ENCODE measurements around the gene CIAO2B.

DNA sequence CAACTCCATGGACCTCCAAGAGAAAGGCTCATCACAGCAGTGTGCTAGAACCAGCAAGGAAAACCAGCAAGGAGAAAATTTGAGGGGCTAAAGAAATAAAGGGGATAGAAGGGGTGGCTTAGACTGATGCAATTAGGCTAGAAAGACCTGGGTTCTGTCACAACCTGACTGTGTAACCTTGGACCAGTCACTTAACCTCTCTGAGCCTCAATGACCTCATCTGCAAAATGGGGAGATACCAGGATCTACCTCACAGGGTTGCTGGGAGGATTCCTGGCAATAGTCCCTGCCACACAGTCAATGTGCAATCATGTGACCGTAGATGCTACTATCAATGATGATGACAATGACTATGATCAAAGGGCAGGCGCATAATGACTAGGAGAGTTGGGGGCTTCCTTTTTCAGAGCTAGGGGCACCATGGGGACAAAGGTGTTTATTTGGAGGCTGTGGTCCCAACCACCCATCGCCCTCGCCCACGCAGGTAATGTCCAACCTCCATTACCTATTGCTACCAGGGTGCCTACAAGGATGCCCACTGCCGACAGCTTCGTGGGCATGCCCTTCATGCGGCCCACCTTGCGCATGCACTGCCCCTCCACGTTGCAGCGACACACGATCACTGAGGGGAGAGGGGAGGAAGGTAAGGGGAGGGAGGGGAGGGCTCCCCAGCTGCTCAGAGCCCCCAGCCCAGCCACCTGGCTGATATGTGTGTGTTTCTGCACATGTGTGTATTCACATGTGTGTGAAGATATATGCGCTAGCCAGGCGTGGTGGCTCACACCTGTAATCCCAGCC lies 25.2 kb downstream of the CIAO2B start:
- no peak for TF ChIP-seq EZH2 (IDR thresholded peaks at IDR 0.05; ENCODE audit: low read depth, unreplicated experiment)
- no peak for TF ChIP-seq ZNF114 (CRISPR knock-in tag; IDR thresholded peaks at IDR 0.05)
- no peak for TF ChIP-seq POLR2AphosphoS5 (IDR thresholded peaks at IDR 0.05; ENCODE audit: low read depth)
- TF ChIP-seq, protein P1, sequence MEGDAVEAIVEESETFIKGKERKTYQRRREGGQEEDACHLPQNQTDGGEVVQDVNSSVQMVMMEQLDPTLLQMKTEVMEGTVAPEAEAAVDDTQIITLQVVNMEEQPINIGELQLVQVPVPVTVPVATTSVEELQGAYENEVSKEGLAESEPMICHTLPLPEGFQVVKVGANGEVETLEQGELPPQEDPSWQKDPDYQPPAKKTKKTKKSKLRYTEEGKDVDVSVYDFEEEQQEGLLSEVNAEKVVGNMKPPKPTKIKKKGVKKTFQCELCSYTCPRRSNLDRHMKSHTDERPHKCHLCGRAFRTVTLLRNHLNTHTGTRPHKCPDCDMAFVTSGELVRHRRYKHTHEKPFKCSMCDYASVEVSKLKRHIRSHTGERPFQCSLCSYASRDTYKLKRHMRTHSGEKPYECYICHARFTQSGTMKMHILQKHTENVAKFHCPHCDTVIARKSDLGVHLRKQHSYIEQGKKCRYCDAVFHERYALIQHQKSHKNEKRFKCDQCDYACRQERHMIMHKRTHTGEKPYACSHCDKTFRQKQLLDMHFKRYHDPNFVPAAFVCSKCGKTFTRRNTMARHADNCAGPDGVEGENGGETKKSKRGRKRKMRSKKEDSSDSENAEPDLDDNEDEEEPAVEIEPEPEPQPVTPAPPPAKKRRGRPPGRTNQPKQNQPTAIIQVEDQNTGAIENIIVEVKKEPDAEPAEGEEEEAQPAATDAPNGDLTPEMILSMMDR (conservative IDR thresholded peaks at IDR 0.05; ENCODE audit: low read depth in 2 of 2): no peak
- no peak for TF ChIP-seq EZH2phosphoT487 (IDR thresholded peaks at IDR 0.05; ENCODE audit: unreplicated experiment)
- TF ChIP-seq STAT1 (IDR thresholded peaks at IDR 0.05; ENCODE audit: unreplicated experiment): no peak
- no peak for TF ChIP-seq CREB1 (CRISPR knock-in tag; IDR thresholded peaks at IDR 0.05; ENCODE audit: low read depth)
- TF ChIP-seq, protein P2, sequence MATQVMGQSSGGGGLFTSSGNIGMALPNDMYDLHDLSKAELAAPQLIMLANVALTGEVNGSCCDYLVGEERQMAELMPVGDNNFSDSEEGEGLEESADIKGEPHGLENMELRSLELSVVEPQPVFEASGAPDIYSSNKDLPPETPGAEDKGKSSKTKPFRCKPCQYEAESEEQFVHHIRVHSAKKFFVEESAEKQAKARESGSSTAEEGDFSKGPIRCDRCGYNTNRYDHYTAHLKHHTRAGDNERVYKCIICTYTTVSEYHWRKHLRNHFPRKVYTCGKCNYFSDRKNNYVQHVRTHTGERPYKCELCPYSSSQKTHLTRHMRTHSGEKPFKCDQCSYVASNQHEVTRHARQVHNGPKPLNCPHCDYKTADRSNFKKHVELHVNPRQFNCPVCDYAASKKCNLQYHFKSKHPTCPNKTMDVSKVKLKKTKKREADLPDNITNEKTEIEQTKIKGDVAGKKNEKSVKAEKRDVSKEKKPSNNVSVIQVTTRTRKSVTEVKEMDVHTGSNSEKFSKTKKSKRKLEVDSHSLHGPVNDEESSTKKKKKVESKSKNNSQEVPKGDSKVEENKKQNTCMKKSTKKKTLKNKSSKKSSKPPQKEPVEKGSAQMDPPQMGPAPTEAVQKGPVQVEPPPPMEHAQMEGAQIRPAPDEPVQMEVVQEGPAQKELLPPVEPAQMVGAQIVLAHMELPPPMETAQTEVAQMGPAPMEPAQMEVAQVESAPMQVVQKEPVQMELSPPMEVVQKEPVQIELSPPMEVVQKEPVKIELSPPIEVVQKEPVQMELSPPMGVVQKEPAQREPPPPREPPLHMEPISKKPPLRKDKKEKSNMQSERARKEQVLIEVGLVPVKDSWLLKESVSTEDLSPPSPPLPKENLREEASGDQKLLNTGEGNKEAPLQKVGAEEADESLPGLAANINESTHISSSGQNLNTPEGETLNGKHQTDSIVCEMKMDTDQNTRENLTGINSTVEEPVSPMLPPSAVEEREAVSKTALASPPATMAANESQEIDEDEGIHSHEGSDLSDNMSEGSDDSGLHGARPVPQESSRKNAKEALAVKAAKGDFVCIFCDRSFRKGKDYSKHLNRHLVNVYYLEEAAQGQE (IDR thresholded peaks at IDR 0.05; ENCODE audit: unreplicated experiment): no peak
- TF ChIP-seq NANOG (IDR thresholded peaks at IDR 0.05; ENCODE audit: borderline replicate concordance): no peak

All from GM23338 (cell line).